Neural progenitor cell (in vitro differentiated cells): Measurements from ENCODE around the gene ADSS1. TPM values are rescaled to one million over a fixed set of nuclear protein-coding genes. Genes with fewer than 3 reads are reported as not detected.

ENCODE experiments used
- DNase-seq: peaks from one replicate; pipeline ENCODE4 v3.0.0-alpha.2; 2016; ENCODE audit warnings: low spot score
- H2AFZ ChIP-seq: fragments of 200-600 bp; sonication (generic); replicated peaks from 2 replicates; pipeline ENCODE4 v1.6.1; 2016; ENCODE audit warnings: antibody characterized with exemption
- H3F3A ChIP-seq: fragments of 200-600 bp; sonication (generic); 2 replicates; pipeline ENCODE4 v1.6.1; 2016; ENCODE audit warnings: antibody characterized with exemption, low read depth
- H3K27ac ChIP-seq: fragments of 200-600 bp; sonication (generic); 2 replicates; pipeline ENCODE4 v1.5.1; 2016; ENCODE audit warnings: mild to moderate bottlenecking
- H3K27me3 ChIP-seq: fragments of 200-600 bp; sonication (generic); 2 replicates; pipeline ENCODE4 v1.6.1; 2016; ENCODE audit warnings: mild to moderate bottlenecking, moderate library complexity
- H3K36me3 ChIP-seq: fragments of 200-600 bp; sonication (generic); 2 replicates; pipeline ENCODE4 v1.5.1; 2016
- H3K4me1 ChIP-seq: fragments of 200-600 bp; sonication (generic); 2 replicates; pipeline ENCODE4 v1.6.1; 2016; ENCODE audit warnings: mixed run types
- H3K4me2 ChIP-seq: fragments of 200-600 bp; sonication (generic); 2 replicates; pipeline ENCODE4 v1.6.1; 2016
- H3K4me3 ChIP-seq: fragments of 200-600 bp; sonication (generic); 2 replicates; pipeline ENCODE4 v1.5.1; 2016
- H3K79me2 ChIP-seq: fragments of 200-600 bp; sonication (generic); 2 replicates; pipeline ENCODE4 v1.6.1; 2016; ENCODE audit warnings: low read depth
- H3K9ac ChIP-seq: fragments of 200-600 bp; sonication (generic); 2 replicates; pipeline ENCODE4 v1.6.1; 2016
- H3K9me3 ChIP-seq: fragments of 200-600 bp; sonication (generic); 2 replicates; pipeline ENCODE4 v1.5.1; 2016; ENCODE audit warnings: low read depth
- H4K20me1 ChIP-seq: fragments of 200-600 bp; sonication (generic); 2 replicates; pipeline ENCODE4 v1.6.1; 2016; ENCODE audit warnings: low read depth
- H3K27ac Mint-ChIP-seq: 3 replicates; pipeline ENCODE4 v1.8.0; 2021; ENCODE audit warnings: mixed read lengths
- H3K27me3 Mint-ChIP-seq: 2 replicates; pipeline ENCODE4 v1.8.0; 2022; ENCODE audit warnings: low read depth, mild to moderate bottlenecking, inconsistent platforms, moderate library complexity, mixed read lengths; ENCODE audit not compliant: insufficient read depth
- H3K36me3 Mint-ChIP-seq: 3 replicates; pipeline ENCODE4 v1.8.0; 2021; ENCODE audit warnings: mixed read lengths
- H3K4me1 Mint-ChIP-seq: 3 replicates; pipeline ENCODE4 v1.8.0; 2021; ENCODE audit warnings: mixed read lengths
- H3K4me3 Mint-ChIP-seq: 3 replicates; pipeline ENCODE4 v1.8.0; 2021; ENCODE audit warnings: mild to moderate bottlenecking, moderate library complexity, mixed read lengths
- H3K9me3 Mint-ChIP-seq: 3 replicates; pipeline ENCODE4 v1.8.0; 2020; ENCODE audit warnings: mixed read lengths
- CTCF ChIP-seq: fragments of 200-600 bp; sonication (generic); IDR thresholded peaks from 2 replicates; pipeline ENCODE4 v1.5.1; 2017; ENCODE audit warnings: antibody characterized with exemption, mild to moderate bottlenecking
- EZH2 ChIP-seq: fragments of 200-600 bp; sonication (generic); IDR thresholded peaks from 2 replicates; pipeline ENCODE4 v1.6.1; 2017; ENCODE audit warnings: antibody characterized with exemption, mild to moderate bottlenecking, moderate library complexity
- EZH2phosphoT487 ChIP-seq: fragments of 200-600 bp; sonication (generic); IDR thresholded peaks from 2 replicates; pipeline ENCODE4 v1.6.1; 2017; ENCODE audit warnings: antibody characterized with exemption
- total RNA-seq: library from RNA; depleted of rRNA; stranded (reverse); fragments of >200 nt; gene quantifications from 2 replicates; pipeline ENCODE4 v1.2.3, GENCODE V29; 2015; ENCODE audit warnings: low replicate concordance

The ADSS1 gene
- total RNA-seq, 1 donor from 2014 or later, result 26.4 TPM

GRCh38 chr14:104784218-104784568, 60.2 kb downstream of the ADSS1 start:
- Mint-ChIP-seq H3K36me3 (peaks cover 2% of the 10 kb centered on the region), H3K27me3 (no peaks in the 10 kb centered on the region), H3K9me3 (no peaks in the 10 kb centered on the region), H3K4me3 (no peak overlapping the region), H3K4me1 (no peaks in the 10 kb centered on the region), H3K27ac (no peak overlapping the region)
- H4K20me1 ChIP-seq, result peaks cover 48% of the 10 kb centered on the region
- no peaks in the 10 kb centered on the region for H3K79me2 ChIP-seq
- H3K4me2 ChIP-seq, result no peak overlapping the region
- H3F3A ChIP-seq, result no peaks in the 10 kb centered on the region
- no peaks in the 10 kb centered on the region for H3K4me1 ChIP-seq
- no peak for TF ChIP-seq CTCF
- no peak for TF ChIP-seq EZH2
- TF ChIP-seq EZH2phosphoT487, result no peak
- no peaks in the 10 kb centered on the region for H3K36me3 ChIP-seq
- H3K4me3 ChIP-seq, result no peak overlapping the region
- no peaks in the 10 kb centered on the region for H3K9me3 ChIP-seq
- no peak overlapping the region for H3K9ac ChIP-seq
- H3K27ac ChIP-seq, result no peak overlapping the region
- no peak for DNase-seq
- no peak overlapping the region for H2AFZ ChIP-seq
- no peaks in the 10 kb centered on the region for H3K27me3 ChIP-seq

DNA sequence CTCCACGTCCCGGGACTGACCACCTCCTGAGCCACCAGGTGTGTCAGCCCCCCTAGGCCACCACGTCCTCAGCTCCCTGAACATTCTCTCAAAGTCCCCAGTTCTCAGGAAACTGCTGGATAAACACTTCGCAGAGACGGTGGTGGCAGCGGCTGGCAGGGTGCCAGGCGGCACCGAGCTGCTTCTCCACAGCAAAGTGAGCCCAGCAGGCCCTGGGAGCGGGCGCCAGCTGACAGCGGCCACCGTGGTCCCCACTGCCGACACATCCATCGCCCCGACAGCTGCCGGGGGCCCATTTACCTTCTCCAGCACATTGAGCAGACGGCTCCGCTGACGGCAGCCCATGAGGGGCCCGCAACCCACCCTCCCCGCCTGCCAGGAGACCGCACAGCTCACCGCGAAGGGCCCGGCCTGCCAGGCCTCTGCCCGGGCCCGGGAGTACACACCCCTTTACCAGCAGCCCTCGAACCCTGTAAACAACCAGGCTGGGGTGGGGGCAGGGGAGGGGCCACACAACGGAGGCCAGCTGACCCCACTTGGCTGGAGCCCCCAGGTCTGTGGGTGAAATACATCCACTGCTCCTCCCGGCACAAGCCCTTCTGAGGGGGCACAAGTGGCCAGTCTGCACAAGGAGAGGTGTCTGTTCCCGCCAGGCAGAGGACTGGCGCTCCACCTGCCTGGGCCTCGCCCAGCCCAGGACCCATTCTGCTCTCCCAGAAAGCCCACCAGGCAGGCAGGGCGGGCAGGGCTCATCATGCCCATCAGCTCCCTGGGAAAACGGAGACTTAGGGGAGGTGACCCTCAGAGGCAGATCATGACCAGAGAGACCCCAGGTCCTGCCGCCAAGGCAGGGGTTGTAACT, 61.0 kb downstream of the ADSS1 start:
- Mint-ChIP-seq H3K36me3 (peaks cover 2% of the 10 kb centered on the region), H3K9me3 (no peaks in the 10 kb centered on the region), H3K4me1 (no peaks in the 10 kb centered on the region), H3K4me3 (no peak overlapping the region), H3K27me3 (no peaks in the 10 kb centered on the region), H3K27ac (no peak overlapping the region)
- no peaks in the 10 kb centered on the region for H3K9me3 ChIP-seq
- H3K27ac ChIP-seq, result no peak overlapping the region
- no peaks in the 10 kb centered on the region for H3K36me3 ChIP-seq
- H3K4me1 ChIP-seq, result no peaks in the 10 kb centered on the region
- H3F3A ChIP-seq, result no peaks in the 10 kb centered on the region
- no peaks in the 10 kb centered on the region for H3K27me3 ChIP-seq
- peaks cover 55% of the 10 kb centered on the region for H4K20me1 ChIP-seq
- no peak for TF ChIP-seq EZH2phosphoT487
- TF ChIP-seq CTCF, result no peak
- no peak for TF ChIP-seq EZH2
- H3K4me2 ChIP-seq, result no peak overlapping the region
- H3K9ac ChIP-seq, result no peak overlapping the region
- DNase-seq, result no peak
- H2AFZ ChIP-seq, result no peak overlapping the region
- no peaks in the 10 kb centered on the region for H3K79me2 ChIP-seq
- no peak overlapping the region for H3K4me3 ChIP-seq

GRCh38 chr14:104785708-104786080, 61.7 kb downstream of the ADSS1 start:
- H3K9me3 ChIP-seq, result no peaks in the 10 kb centered on the region
- no peak for DNase-seq
- peaks cover 61% of the 10 kb centered on the region for H4K20me1 ChIP-seq

DNA sequence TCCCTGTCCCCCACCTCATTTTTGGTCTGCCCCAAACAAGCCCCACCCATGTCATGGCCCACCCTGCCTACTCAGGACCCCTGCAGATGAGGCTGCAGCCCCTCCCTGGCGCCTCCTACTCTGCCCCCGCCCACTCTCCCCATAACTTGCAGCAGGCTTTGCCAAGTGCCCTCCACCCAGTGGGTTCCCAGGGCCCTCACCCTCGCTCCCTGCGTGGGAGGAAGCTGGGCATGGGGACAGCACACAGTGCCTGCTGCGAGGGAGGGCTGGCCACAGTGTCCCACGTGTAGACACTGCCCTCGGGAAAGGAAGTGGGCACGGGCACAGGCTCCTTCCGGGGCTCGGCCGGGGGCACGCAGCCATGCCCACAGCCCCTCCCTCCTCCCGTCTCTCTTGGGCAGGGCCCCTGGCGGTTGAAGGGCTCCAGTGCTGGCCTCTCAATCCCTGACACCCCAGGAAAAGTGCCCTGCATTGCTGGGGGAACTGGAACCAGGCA, 62.1 kb downstream of the ADSS1 start:
- Mint-ChIP-seq H3K27ac (no peak overlapping the region), H3K36me3 (no peaks in the 10 kb centered on the region)

More at GRCh38 chr14:104785708-104786080, 61.7 kb downstream of the ADSS1 start:
- Histone ChIP-seq H3K27ac (no peak overlapping the region), H3K4me1 (no peaks in the 10 kb centered on the region), H3K27me3 (no peaks in the 10 kb centered on the region), H3K4me2 (no peak overlapping the region), H3K4me3 (no peak overlapping the region), H2AFZ (no peak overlapping the region), H3K36me3 (no peaks in the 10 kb centered on the region), H3K79me2 (no peaks in the 10 kb centered on the region), H3K9ac (no peak overlapping the region), H3F3A (no peaks in the 10 kb centered on the region)
- TF ChIP-seq EZH2phosphoT487, result no peak
- no peak for TF ChIP-seq EZH2
- Mint-ChIP-seq H3K27me3 (no peaks in the 10 kb centered on the region), H3K4me1 (no peaks in the 10 kb centered on the region), H3K4me3 (no peak overlapping the region), H3K9me3 (no peaks in the 10 kb centered on the region), H3K36me3 (peaks cover 2% of the 10 kb centered on the region), H3K27ac (no peak overlapping the region)

More for the DNA sequence above, 62.1 kb downstream of the ADSS1 start:
- Mint-ChIP-seq H3K27me3 (no peaks in the 10 kb centered on the region), H3K4me1 (no peaks in the 10 kb centered on the region), H3K9me3 (no peaks in the 10 kb centered on the region), H3K4me3 (no peak overlapping the region)
- no peaks in the 10 kb centered on the region for H3K4me1 ChIP-seq
- H4K20me1 ChIP-seq, result peaks cover 65% of the 10 kb centered on the region
- no peaks in the 10 kb centered on the region for H3K79me2 ChIP-seq
- no peak overlapping the region for H3K4me2 ChIP-seq
- H3K9ac ChIP-seq, result no peak overlapping the region
- DNase-seq, result no peak
- no peak overlapping the region for H3K27ac ChIP-seq
- H3K36me3 ChIP-seq, result no peaks in the 10 kb centered on the region
- no peak overlapping the region for H2AFZ ChIP-seq
- no peak overlapping the region for H3K4me3 ChIP-seq
- H3K9me3 ChIP-seq, result no peaks in the 10 kb centered on the region
- TF ChIP-seq EZH2, result no peak
- no peak for TF ChIP-seq CTCF
- TF ChIP-seq EZH2phosphoT487, result no peak
- H3K27me3 ChIP-seq, result no peaks in the 10 kb centered on the region
- no peaks in the 10 kb centered on the region for H3F3A ChIP-seq
